GM06990 (cell line): Measurements from ENCODE around the gene C10orf53.
"Not testable (repeated sequence)": the region's sequence is repeated elsewhere in the genome, so short reads cannot be mapped to it uniquely, and the experiment has no call there.

Source experiments
- DNase-seq: peaks from one replicate; pipeline ENCODE4 v3.0.0-alpha.2; 2011; ENCODE audit not compliant: insufficient read length; ENCODE audit errors: extremely low read depth
- H3K27me3 ChIP-seq: replicated peaks from 2 replicates; pipeline ENCODE4 v1.6.0; 2011; ENCODE audit warnings: low read length; ENCODE audit not compliant: control insufficient read depth, insufficient read depth
- H3K36me3 ChIP-seq: 2 replicates; pipeline ENCODE4 v1.5.1; 2011; ENCODE audit warnings: low read length; ENCODE audit not compliant: control insufficient read depth, insufficient read depth
- H3K4me3 ChIP-seq: replicated peaks from 2 replicates; pipeline ENCODE4 v1.5.1; 2011; ENCODE audit warnings: low read depth, mild to moderate bottlenecking, control low read depth, low read length
- TF ChIP-seq, protein P1 (sequence below): IDR thresholded peaks from 2 replicates; pipeline ENCODE4 v1.5.1; 2011; ENCODE audit warnings: low read length, control low read depth, mild to moderate bottlenecking, inconsistent platforms; ENCODE audit not compliant: insufficient read depth, poor library complexity, severe bottlenecking

Gene C10orf53

DNA sequence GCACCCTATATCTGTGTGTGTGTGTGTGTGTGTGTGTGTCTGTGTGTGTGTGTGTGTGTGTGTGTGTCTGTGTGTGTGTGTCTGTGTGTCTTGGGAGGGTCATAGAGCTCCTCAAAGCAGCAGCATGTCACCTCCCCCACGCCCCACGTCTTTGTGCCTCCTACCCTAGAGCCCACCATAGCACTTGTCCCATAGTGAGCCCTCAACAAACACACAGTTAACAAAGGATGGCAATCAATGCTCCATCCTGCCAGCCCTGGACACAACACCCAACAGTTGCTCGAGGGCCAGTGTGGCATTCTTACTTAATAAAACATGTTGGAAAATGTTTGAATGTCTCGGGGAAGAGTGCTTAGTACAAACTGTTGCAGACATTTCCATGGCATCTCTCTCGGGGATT lies 30.5 kb downstream of the C10orf53 start:
- TF ChIP-seq, protein P1, sequence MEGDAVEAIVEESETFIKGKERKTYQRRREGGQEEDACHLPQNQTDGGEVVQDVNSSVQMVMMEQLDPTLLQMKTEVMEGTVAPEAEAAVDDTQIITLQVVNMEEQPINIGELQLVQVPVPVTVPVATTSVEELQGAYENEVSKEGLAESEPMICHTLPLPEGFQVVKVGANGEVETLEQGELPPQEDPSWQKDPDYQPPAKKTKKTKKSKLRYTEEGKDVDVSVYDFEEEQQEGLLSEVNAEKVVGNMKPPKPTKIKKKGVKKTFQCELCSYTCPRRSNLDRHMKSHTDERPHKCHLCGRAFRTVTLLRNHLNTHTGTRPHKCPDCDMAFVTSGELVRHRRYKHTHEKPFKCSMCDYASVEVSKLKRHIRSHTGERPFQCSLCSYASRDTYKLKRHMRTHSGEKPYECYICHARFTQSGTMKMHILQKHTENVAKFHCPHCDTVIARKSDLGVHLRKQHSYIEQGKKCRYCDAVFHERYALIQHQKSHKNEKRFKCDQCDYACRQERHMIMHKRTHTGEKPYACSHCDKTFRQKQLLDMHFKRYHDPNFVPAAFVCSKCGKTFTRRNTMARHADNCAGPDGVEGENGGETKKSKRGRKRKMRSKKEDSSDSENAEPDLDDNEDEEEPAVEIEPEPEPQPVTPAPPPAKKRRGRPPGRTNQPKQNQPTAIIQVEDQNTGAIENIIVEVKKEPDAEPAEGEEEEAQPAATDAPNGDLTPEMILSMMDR = no peak
- Histone ChIP-seq H3K36me3 (no peaks in the 10 kb centered on the region), H3K4me3 (no peak overlapping the region), H3K27me3 (no peaks in the 10 kb centered on the region; the same call in none of the 2 replicates)
- DNase-seq = no peak

DNA sequence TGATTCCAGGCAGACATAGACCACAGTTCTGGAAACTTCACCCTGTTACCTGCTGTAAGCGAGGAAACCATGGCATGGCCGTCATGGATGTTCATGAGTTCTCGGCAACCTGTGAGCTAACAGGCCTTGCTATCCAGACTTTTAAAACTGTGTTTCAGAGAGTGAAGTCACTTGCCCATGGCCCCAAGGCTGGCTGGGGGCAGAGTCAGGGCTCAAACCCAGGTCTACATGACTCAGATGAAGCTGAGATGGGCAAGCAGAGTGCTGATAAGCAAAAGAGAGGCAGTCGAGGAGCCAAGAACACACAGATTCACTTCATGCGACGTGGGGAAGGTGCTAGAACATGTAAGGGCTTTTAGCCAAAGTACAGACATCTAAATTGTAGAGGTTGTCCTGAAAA lies 31.5 kb downstream of the C10orf53 start:
- Histone ChIP-seq H3K27me3 (no peaks in the 10 kb centered on the region; the same call in none of the 2 replicates), H3K36me3 (no peaks in the 10 kb centered on the region), H3K4me3 (no peak overlapping the region)
- DNase-seq = no peak
- TF ChIP-seq, protein P1 = no peak

DNA sequence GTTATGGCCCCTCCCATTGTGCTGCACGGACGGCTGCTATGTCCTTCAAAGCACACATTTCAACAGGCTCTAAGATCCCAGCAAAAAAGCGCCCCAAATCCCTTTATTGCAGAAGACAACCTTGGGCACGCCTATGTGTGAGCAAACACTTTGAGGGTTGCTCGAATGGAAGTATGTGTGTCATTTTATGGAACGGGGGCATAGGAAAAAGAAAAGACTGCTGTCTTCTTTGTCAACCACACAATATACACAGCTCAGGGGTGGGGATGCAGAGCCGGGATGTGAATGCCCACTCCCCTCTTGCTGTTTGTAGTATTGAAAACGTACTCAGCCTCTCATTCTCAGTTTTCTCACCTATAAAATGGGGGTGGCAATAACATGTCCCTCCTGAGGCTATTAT lies 32.0 kb downstream of the C10orf53 start:
- no peak for DNase-seq
- Histone ChIP-seq H3K36me3 (no peaks in the 10 kb centered on the region), H3K27me3 (no peaks in the 10 kb centered on the region; the same call in none of the 2 replicates), H3K4me3 (no peak overlapping the region)
- TF ChIP-seq, protein P1 = no peak

DNA sequence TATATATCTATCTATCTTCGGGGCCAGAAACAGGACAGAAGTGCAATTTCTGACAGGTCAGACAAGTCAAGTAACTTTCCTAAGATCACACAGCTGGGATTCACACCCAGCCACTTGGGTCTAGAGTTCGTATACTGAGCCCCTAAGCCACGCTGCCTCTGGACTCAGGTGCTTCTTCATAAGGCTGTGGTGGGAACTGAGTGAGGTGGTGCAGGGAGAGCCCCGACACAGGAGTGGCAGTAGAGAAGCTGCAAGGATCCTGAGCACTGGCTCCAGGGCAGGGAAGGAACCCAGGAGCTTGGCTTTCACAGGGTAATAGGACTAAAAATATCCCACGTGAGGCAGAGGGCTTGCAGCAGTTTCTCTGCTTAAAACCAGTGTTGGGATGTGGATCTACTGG lies 33.8 kb downstream of the C10orf53 start:
- no peak overlapping the region for H3K4me3 ChIP-seq
- no peak for DNase-seq
- TF ChIP-seq, protein P1 = no peak
- H3K27me3 ChIP-seq = no peaks in the 10 kb centered on the region; the same call in none of the 2 replicates
- H3K36me3 ChIP-seq = no peaks in the 10 kb centered on the region

DNA sequence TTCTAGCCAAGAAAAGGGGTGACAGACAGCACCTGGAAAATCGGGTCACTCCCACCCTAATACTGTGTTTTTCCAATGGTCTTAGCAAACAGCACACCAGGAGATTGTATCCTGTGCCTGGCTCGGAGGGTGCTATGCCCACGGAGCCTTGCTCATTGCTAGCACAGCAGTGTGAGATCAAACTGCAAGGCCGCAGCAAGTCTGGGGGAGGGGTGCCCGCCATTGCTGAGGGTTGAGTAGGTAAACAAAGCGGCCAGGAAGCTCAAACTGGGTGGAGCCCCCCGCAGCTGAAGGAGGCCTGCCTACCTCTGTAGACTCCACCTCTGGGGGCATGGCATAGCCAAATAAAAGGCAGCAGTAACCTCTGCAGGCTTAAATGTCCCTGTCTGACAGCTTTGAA lies 35.7 kb downstream of the C10orf53 start:
- not testable (repeated sequence) for H3K36me3 ChIP-seq, H3K27me3 ChIP-seq, DNase-seq, H3K4me3 ChIP-seq

DNA sequence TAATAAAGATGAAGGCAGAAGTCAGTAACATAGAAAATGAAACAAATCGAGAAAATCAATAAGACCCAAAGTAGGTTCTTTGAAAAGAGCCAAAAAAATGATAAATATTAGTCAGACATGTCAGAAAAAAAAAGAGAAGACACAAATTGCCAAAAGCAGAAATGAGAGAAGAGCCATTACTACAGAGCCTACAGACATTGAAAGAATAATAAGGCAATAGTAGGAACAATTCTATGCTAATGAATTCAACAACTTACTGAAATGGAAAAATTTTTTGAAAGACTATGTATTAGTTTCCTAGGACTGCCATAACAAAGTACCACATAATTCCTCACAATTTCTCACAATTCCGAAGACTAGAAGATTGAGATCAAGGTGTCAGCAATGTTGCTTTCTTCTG lies 47.1 kb downstream of the C10orf53 start:
- H3K4me3 ChIP-seq = no peak overlapping the region
- TF ChIP-seq, protein P1 = no peak
- no peak for DNase-seq
- no peaks in the 10 kb centered on the region for H3K36me3 ChIP-seq
- no peaks in the 10 kb centered on the region for H3K27me3 ChIP-seq
